ENCODE data around the gene AHCYL2. TPM values are rescaled to one million over a fixed set of nuclear protein-coding genes. Genes with fewer than 3 reads are reported as not detected.

The AHCYL2 gene
- total and polyA plus RNA-seq, 2 of the 8 experiments (the other 6 are each of a cell fraction or from before 2014, with no cell fraction given): 20.7 to 25.4 TPM

GRCh38 chr7:129186749-129187260 lies 38.0 kb upstream of the AHCYL2 start (continued):
- no peak for TF ChIP-seq SIRT6 (IDR thresholded peaks at IDR 0.05; ENCODE audit: low read length)
- TF ChIP-seq ATF2 (IDR thresholded peaks at IDR 0.05; ENCODE audit: low read length): no peak
- no peak for TF ChIP-seq POLR2AphosphoS5 (IDR thresholded peaks at IDR 0.05; ENCODE audit: low read depth, low read length)
